HCT116 (cell line): Measurements from ENCODE around the gene BMAL1. TPM values are rescaled to one million over a fixed set of nuclear protein-coding genes. Genes with fewer than 3 reads are reported as not detected.

ENCODE experiments used
- ATAC-seq: fragments of 200-7000 bp; cut with Tn5 transposase; 2 replicates; pipeline ENCODE4 v1.9.1; 2020; ENCODE audit warnings: mild to moderate bottlenecking, moderate library complexity
- Bru-seq: library from RNA; stranded (reverse); fragments of 400-500 nt; gene quantifications from one replicate; lab custom pipeline; 2021; lab: Mats Ljungman, UMichigan
- BruChase-seq, 2 experiments: library from RNA; stranded (reverse); fragments of 400-500 nt; gene quantifications; one replicate each; lab custom pipeline; 2021; lab: Mats Ljungman, UMichigan
- BruUV-seq: library from RNA; stranded (reverse); fragments of 400-500 nt; replicated peaks from 2 replicates; lab custom pipeline; 2021; lab: Mats Ljungman, UMichigan
- CTCF ChIA-PET: fragments of 300-600 bp; sonication (Branson Sonifier 250); formaldehyde crosslinking; loops from one replicate; lab custom pipeline; 2021; ENCODE audit warnings: antibody characterized with exemption; lab: Charles Lee
- POLR2A ChIA-PET: fragments of 300-600, 350-600 bp; sonication (Branson Sonifier 250); formaldehyde crosslinking; loops from one replicate; lab custom pipeline; 2021; ENCODE audit warnings: antibody characterized with exemption; lab: Charles Lee
- RAD21 ChIA-PET, 2 experiments: fragments of 300-600 bp; sonication (Branson Sonifier 250); formaldehyde crosslinking; loops; one replicate each; lab custom pipeline; 2023; ENCODE audit warnings: low total read pairs in 2 of 2; ENCODE audit not compliant: uncharacterized antibody in 2 of 2, unreplicated experiment in 2 of 2, low non-redundant PET in 1 of 2; lab: Charles Lee
- DNase-seq: peaks from one replicate; pipeline ENCODE4 v3.0.0-alpha.2; 2010; ENCODE audit warnings: low read depth, low spot score
- H2AFZ ChIP-seq: fragments of 200-600 bp; shearing (Covaris generic), sonication (generic); 2 replicates; pipeline ENCODE4 v1.6.1; 2017; ENCODE audit warnings: low read depth, mixed run types, mixed read lengths, antibody characterized with exemption, low read length; ENCODE audit not compliant: poor library complexity, severe bottlenecking
- H3K27ac ChIP-seq: 2 replicates; pipeline ENCODE4 v1.5.1; 2012; ENCODE audit warnings: low read depth, low read length
- H3K27me3 ChIP-seq: fragments of 200-600 bp; sonication (generic); 2 replicates; pipeline ENCODE4 v1.6.1; 2016; ENCODE audit warnings: mixed run types, low read length, mixed read lengths; ENCODE audit not compliant: insufficient read depth
- H3K36me3 ChIP-seq, 2 experiments: fragments of 200-500 bp in 1 of 2; fragments of 200-600 bp in 1 of 2; sonication (Bioruptor generic) in 1 of 2; sonication (generic) in 1 of 2; 2 replicates each; pipeline versions ENCODE4 v1.5.1 to v1.6.1; 2014 to 2016; ENCODE audit warnings: low read length in 2 of 2, inconsistent platforms in 1 of 2, mixed read lengths in 1 of 2, mixed run types in 1 of 2; ENCODE audit not compliant: insufficient read depth in 2 of 2, control insufficient read depth in 1 of 2
- H3K4me1 ChIP-seq, 2 experiments: fragments of 200-600 bp in 1 of 2; sonication (generic) in 1 of 2; 2 replicates each; pipeline versions ENCODE4 v1.5.1 to v1.6.1; 2012 to 2017; ENCODE audit warnings: low read length in 2 of 2, inconsistent platforms in 1 of 2, mild to moderate bottlenecking in 1 of 2, mixed read lengths in 1 of 2, mixed run types in 1 of 2, moderate library complexity in 1 of 2; ENCODE audit not compliant: insufficient read depth in 2 of 2, control insufficient read depth in 1 of 2
- H3K4me2 ChIP-seq: fragments of 200-600 bp; sonication (generic); 2 replicates; pipeline ENCODE4 v1.6.1; 2017; ENCODE audit warnings: mixed run types, low read length, mixed read lengths
- H3K4me3 ChIP-seq, 2 experiments: fragments of 200-600 bp in 1 of 2; sonication (generic) in 1 of 2; replicated peaks in 1 of 2; 2 replicates each; pipeline ENCODE4 v1.5.1; 2011 to 2016; ENCODE audit warnings: low read length in 2 of 2, control low read depth in 1 of 2, low read depth in 1 of 2, mild to moderate bottlenecking in 1 of 2, mixed read lengths in 1 of 2, mixed run types in 1 of 2
- H3K79me2 ChIP-seq: fragments of 200-600 bp; sonication (generic); 2 replicates; pipeline ENCODE4 v1.6.1; 2017; ENCODE audit warnings: mild to moderate bottlenecking, mixed run types, low read length, moderate library complexity, mixed read lengths; ENCODE audit not compliant: insufficient read depth
- H3K9ac ChIP-seq: fragments of 200-600 bp; sonication (generic); 2 replicates; pipeline ENCODE4 v1.6.1; 2016; ENCODE audit warnings: low read length, mixed read lengths
- H3K9me2 ChIP-seq: fragments of 200-600 bp; sonication (generic), shearing (Covaris generic); 2 replicates; pipeline ENCODE4 v1.6.1; 2017; ENCODE audit warnings: mixed run types, mild to moderate bottlenecking, moderate library complexity; ENCODE audit not compliant: insufficient read depth
- H3K9me3 ChIP-seq, 2 experiments: fragments of 200-500 bp in 1 of 2; fragments of 200-600 bp in 1 of 2; sonication (Bioruptor generic) in 1 of 2; sonication (generic) in 1 of 2; 2 replicates each; pipeline ENCODE4 v1.6.1; 2014 to 2017; ENCODE audit warnings: low read length in 2 of 2, mixed read lengths in 2 of 2, inconsistent platforms in 1 of 2, low read depth in 1 of 2, mild to moderate bottlenecking in 1 of 2, mixed run types in 1 of 2, moderate library complexity in 1 of 2; ENCODE audit not compliant: control insufficient read depth in 1 of 2, insufficient read depth in 1 of 2
- H4K20me1 ChIP-seq: fragments of 200-600 bp; sonication (generic), shearing (Covaris generic); 2 replicates; pipeline ENCODE4 v1.6.1; 2017; ENCODE audit warnings: mixed run types, mild to moderate bottlenecking, moderate library complexity; ENCODE audit not compliant: insufficient read depth
- ELF1 ChIP-seq: IDR thresholded peaks from 2 replicates; pipeline ENCODE4 v1.6.1; 2012; ENCODE audit warnings: low read depth, borderline replicate concordance
- EZH2phosphoT487 ChIP-seq: fragments of 200-600 bp; IDR thresholded peaks from 2 replicates; pipeline ENCODE4 v1.6.1; 2018; ENCODE audit warnings: antibody characterized with exemption, borderline replicate concordance
- POLR2A ChIP-seq: IDR thresholded peaks from 2 replicates; pipeline ENCODE4 v1.7.0; 2011; ENCODE audit warnings: borderline replicate concordance; ENCODE audit not compliant: insufficient read depth, insufficient read length; ENCODE audit errors: extremely low read depth
- POLR2AphosphoS5 ChIP-seq: IDR thresholded peaks from 2 replicates; pipeline ENCODE4 v1.6.1; 2011; ENCODE audit warnings: mild to moderate bottlenecking, low read depth, low read length, moderate library complexity
- SIN3A ChIP-seq: IDR thresholded peaks from 2 replicates; pipeline ENCODE4 v1.6.1; 2012; ENCODE audit warnings: low read depth
- TCF7L2 ChIP-seq: IDR thresholded peaks from 2 replicates; pipeline ENCODE4 v1.7.0; 2011; ENCODE audit warnings: borderline replicate concordance, inconsistent platforms; ENCODE audit not compliant: insufficient read depth, insufficient read length; ENCODE audit errors: extremely low read depth
- ZNF274 ChIP-seq: fragments of 200-500 bp; sonication (Bioruptor generic); IDR thresholded peaks from 2 replicates; pipeline ENCODE4 v1.6.1; 2014; ENCODE audit warnings: mild to moderate bottlenecking, low read depth, low read length, inconsistent platforms
- intact Hi-C: fragments of 100-400 bp; cut with micrococcal nuclease; formaldehyde crosslinking; loops from 2 replicates; pipeline ENCODE4 v1.10.0; 2022
- long read RNA-seq: library from polyadenylated mRNA; unstranded; transcript quantifications from one replicate; pipeline ENCODE4 v2.0.0, GENCODE V29; 2021; ENCODE audit not compliant: unreplicated experiment
- polyA plus RNA-seq: library from polyadenylated mRNA; unstranded; fragments of >200 nt; gene quantifications from 2 replicates; pipeline ENCODE4 v1.2.1, GENCODE V29; 2012; ENCODE audit warnings: missing spikeins
- total RNA-seq: library from RNA; stranded (reverse); gene quantifications from one replicate; pipeline ENCODE4 v1.2.1, GENCODE V29; 2021; ENCODE audit not compliant: unreplicated experiment
- TF ChIP-seq, protein P1 (sequence below): IDR thresholded peaks from 2 replicates; pipeline ENCODE4 v1.6.1; 2012

Gene BMAL1
- total RNA-seq, result 17.6 TPM
- 6.5 and 7.8 TPM in 2 replicates for polyA plus RNA-seq
- Bru-seq, nascent RNA, result percentile 66 among the genes with signal in this experiment
- percentile 50 among the genes with signal in this experiment for BruChase-seq, experiment 1, labeled RNA remaining after a 6-hour chase
- BruChase-seq, experiment 2, labeled RNA remaining after a 2-hour chase, result percentile 48 among the genes with signal in this experiment
- long read RNA-seq, transcript ARNTL-203 (20 exons, 2,746 nt), result major isoform, 5 of 28 reads
- long read RNA-seq, partial matches to known transcripts, result 0 of 28 reads
- long read RNA-seq, other reads (novel, unspliced or antisense), result 21 of 28 reads

DNA sequence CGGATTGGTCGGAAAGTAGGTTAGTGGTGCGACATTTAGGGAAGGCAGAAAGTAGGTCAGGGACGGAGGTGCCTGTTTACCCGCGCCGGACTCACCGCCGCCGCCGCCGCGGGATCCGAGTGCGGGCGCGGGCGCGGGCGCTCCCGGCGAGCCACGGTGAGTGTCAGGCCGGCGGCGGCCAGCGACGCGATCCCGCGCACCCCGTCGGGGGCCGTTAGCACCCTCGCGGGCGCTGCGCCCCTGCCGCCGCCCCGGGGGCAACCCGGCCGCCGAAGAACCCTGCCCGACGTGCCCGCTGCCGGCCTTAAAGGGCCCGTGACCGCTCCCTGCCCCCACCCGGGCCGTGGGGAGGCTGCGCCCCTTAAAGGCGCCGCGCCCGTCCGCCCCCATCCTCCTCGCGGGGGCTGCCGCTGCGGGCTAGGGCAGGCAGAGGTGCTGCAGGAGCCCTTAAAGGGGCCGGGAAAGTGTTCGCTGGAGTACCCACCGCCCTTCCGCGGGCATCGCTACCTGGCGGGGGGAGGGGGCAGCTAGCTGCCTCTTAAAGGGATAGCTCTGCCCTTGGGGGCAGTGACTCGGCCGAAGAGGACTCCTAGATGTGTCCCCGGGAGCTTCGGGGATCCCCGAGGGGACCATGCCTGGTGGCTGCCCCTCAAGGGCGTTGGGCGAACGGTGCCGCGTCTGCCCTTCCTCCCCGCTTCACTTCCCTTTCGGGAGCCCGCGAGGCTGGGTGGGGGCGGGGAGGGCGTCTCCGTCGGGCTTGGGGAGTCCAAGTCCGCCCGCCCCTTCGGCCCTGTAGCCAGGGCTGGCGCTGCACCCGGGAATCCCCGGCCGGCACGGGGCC is at the start of gene BMAL1:
Gene BMAL1 (plus strand): TSS at position 23 of the 841 bp plus-strand sequence. CDS start 76,519 bp downstream, outside the sequence.
- peak within 1 kb of the TSS; percentile 68 for H3K9ac ChIP-seq
- peaks cover 19 to 34% of the 10 kb centered on the region in 2 experiments for H3K4me1 ChIP-seq
- peaks cover 28% of the 10 kb centered on the region for H3K27me3 ChIP-seq
- H3K9me2 ChIP-seq, result no peaks in the 10 kb centered on the region
- ATAC-seq, result peak; percentile 28
- ChIA-PET CTCF (interaction anchor here (1.4 kb wide), 1 partner anchor 57 kb away, joined by 3 read pairs; no protein-coding TSS in a partner anchor), POLR2A (no interaction called here), RAD21 (no interaction called here)
- no peaks in the 10 kb centered on the region for H3K9me3 ChIP-seq
- peak within 1 kb of the TSS; percentile 96 for H3K4me2 ChIP-seq
- TF ChIP-seq POLR2A (no peak), SIN3A (no peak), ZNF274 (no peak), EZH2phosphoT487 (no peak), ELF1 (no peak), POLR2AphosphoS5 (0 out of 2 replicates have a peak, but pooled peaks have one; percentile 9), TCF7L2 (peak; percentile 59)
- TF ChIP-seq, protein P1, sequence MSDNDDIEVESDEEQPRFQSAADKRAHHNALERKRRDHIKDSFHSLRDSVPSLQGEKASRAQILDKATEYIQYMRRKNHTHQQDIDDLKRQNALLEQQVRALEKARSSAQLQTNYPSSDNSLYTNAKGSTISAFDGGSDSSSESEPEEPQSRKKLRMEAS, result peak; percentile 62
- H3K4me3 ChIP-seq, result peak within 1 kb of the TSS; percentile 70 to 79
- no peak for DNase-seq
- H3K79me2 ChIP-seq, result peaks cover 4% of the 10 kb centered on the region; the same call in 1 of the 2 replicates
- no peaks in the 10 kb centered on the region for H4K20me1 ChIP-seq
- H3K36me3 ChIP-seq, result no peaks in the 10 kb centered on the region
- peak within 1 kb of the TSS; percentile 89 for H2AFZ ChIP-seq
- intact Hi-C loops, result loop anchor here (2.0 kb wide), 1 partner anchor 61 kb away; no protein-coding TSS in a partner anchor
- no TSS peak for BruUV-seq
- H3K27ac ChIP-seq, result peak within 1 kb of the TSS; percentile 60
